K562 (cell line): ENCODE results near the gene TACR2. TPM values are rescaled to one million over a fixed set of nuclear protein-coding genes. Genes with fewer than 3 reads are reported as not detected.
A peak's percentile ranks its signal among the peaks of the same experiment; 100 is the strongest.

Source experiments
- ATAC-seq: fragments of 200-7000 bp; cut with Tn5 transposase; 3 replicates; pipeline ENCODE4 v1.9.1; 2020; ENCODE audit warnings: moderate library complexity
- BruUV-seq: library from RNA; stranded (reverse); fragments of 400-500 nt; replicated peaks from 2 replicates; lab custom pipeline; 2021; lab: Mats Ljungman, UMichigan
- CTCF ChIA-PET: fragments of 300-600 bp; formaldehyde crosslinking; extraction: SDS; loops from one replicate; lab custom pipeline; 2021; ENCODE audit warnings: low intra/inter-chr PET ratio; lab: Yijun Ruan, JAX
- POLR2A ChIA-PET: fragments of 300-600, 350-650 bp; sonication (Branson Sonifier 250); formaldehyde crosslinking; extraction: SDS; loops from one replicate; lab custom pipeline; 2021; ENCODE audit warnings: antibody characterized with exemption, inconsistent platforms; lab: Yijun Ruan, JAX
- DNase-seq, 4 experiments: peaks; one replicate each; pipeline versions ENCODE4 v3.0.0 to v3.0.0-alpha.2; 2011 to 2018; ENCODE audit warnings: low spot score in 3 of 4, mixed read lengths in 3 of 4; ENCODE audit errors: extremely low read depth in 1 of 4
- FAIRE-seq: peaks from 2 replicates; lab custom pipeline; 2011; peaks lifted over from hg19 to GRCh38; lab: Jason Lieb, UNC
- H2AFZ ChIP-seq: 2 replicates; pipeline ENCODE4 v1.6.0; 2011; ENCODE audit warnings: low read depth, low read length, control low read depth, inconsistent platforms
- H3K27ac ChIP-seq: fragments of 200-600 bp; 3 replicates; pipeline ENCODE4 v1.8.0; 2011; ENCODE audit warnings: low read depth, mild to moderate bottlenecking, control low read depth, inconsistent platforms, low read length, moderate library complexity, mixed read lengths; ENCODE audit errors: extremely low read depth
- H3K27me3 ChIP-seq, 2 experiments: fragments of 300-600 bp in 1 of 2; 2 replicates in 1 of 2; 3 replicates in 1 of 2; pipeline versions ENCODE4 v1.6.0 to v1.8.0; 2011; ENCODE audit warnings: inconsistent platforms in 2 of 2, low read length in 2 of 2, mild to moderate bottlenecking in 1 of 2, mixed read lengths in 1 of 2, moderate library complexity in 1 of 2; ENCODE audit not compliant: control insufficient read depth in 2 of 2, insufficient read depth in 2 of 2
- H3K36me3 ChIP-seq: fragments of 300-600 bp; 3 replicates; pipeline ENCODE4 v1.8.0; 2011; ENCODE audit warnings: mild to moderate bottlenecking, low read length, inconsistent platforms; ENCODE audit not compliant: control insufficient read depth, insufficient read depth
- H3K4me1 ChIP-seq, 2 experiments: fragments of 200-600 bp in 1 of 2; replicated peaks in 1 of 2; 2 replicates in 1 of 2; 3 replicates in 1 of 2; pipeline versions ENCODE4 v1.5.1 to v1.8.0; 2011; ENCODE audit warnings: inconsistent platforms in 2 of 2, low read length in 2 of 2, mild to moderate bottlenecking in 1 of 2, mixed read lengths in 1 of 2, moderate library complexity in 1 of 2; ENCODE audit not compliant: control insufficient read depth in 2 of 2, insufficient read depth in 2 of 2
- H3K4me2 ChIP-seq: 2 replicates; pipeline ENCODE4 v1.6.1; 2011; ENCODE audit warnings: low read length, control low read depth, inconsistent platforms, mixed read lengths; ENCODE audit not compliant: insufficient read depth
- H3K4me3 ChIP-seq: fragments of 200-600 bp; sonication (generic), shearing (Covaris generic); 2 replicates; pipeline ENCODE4 v1.5.1; 2016; ENCODE audit warnings: control low read depth, inconsistent platforms
- H3K79me2 ChIP-seq: fragments of 200-600 bp; 3 replicates; pipeline ENCODE4 v1.8.0; 2011; ENCODE audit warnings: low read length, inconsistent platforms; ENCODE audit not compliant: control insufficient read depth, insufficient read depth
- H3K9ac ChIP-seq, 2 experiments: 2 replicates each; pipeline versions ENCODE4 v1.6.0 to v1.6.1; 2011; ENCODE audit warnings: low read depth in 2 of 2, low read length in 2 of 2, control low read depth in 1 of 2, inconsistent platforms in 1 of 2, mild to moderate bottlenecking in 1 of 2, mixed read lengths in 1 of 2; ENCODE audit not compliant: insufficient read depth in 1 of 2
- H3K9me1 ChIP-seq: one replicate; pipeline ENCODE4 v1.6.0; 2011; ENCODE audit warnings: inconsistent platforms, mild to moderate bottlenecking, low read length, moderate library complexity; ENCODE audit not compliant: control insufficient read depth, insufficient read depth
- H3K9me3 ChIP-seq: replicated peaks from 2 replicates; pipeline ENCODE4 v1.5.1; 2011; ENCODE audit warnings: low read depth, low read length, inconsistent platforms; ENCODE audit not compliant: control insufficient read depth, insufficient read depth
- H4K20me1 ChIP-seq: replicated peaks from 2 replicates; pipeline ENCODE4 v1.6.1; 2011; ENCODE audit warnings: low read length, inconsistent platforms, mixed read lengths; ENCODE audit not compliant: control insufficient read depth, insufficient read depth
- ZNF740 ChIP-seq, 3 experiments: fragments of 200-800 bp in 1 of 3; sonication (Bioruptor generic) in 1 of 3; sonication (generic) in 1 of 3; formaldehyde crosslinking in 1 of 3; IDR thresholded peaks; 2 replicates each; pipeline versions ENCODE4 v1.6.1 to v1.8.0; 2016 to 2022; ENCODE audit warnings: mild to moderate bottlenecking in 2 of 3, missing compliant biosample characterization in 2 of 3, missing genetic modification characterization in 2 of 3, missing genetic modification reagents in 1 of 3
- WGBS: fragments of 100-300 bp; shearing (Covaris generic); methylation state at CpG from one replicate; pipeline ENCODE4 v1.1.6; 2016; ENCODE audit warnings: low coverage, mixed read lengths; ENCODE audit not compliant: insufficient coverage; ENCODE audit errors: missing lambda C conversion rate; 5-methylcytosine and 5-hydroxymethylcytosine counted together
- in situ Hi-C: fragments of 300-500 bp; cut with MboI; formaldehyde crosslinking; loops from 4 replicates; pipeline ENCODE4 v1.15.0; 2018; ENCODE audit warnings: inconsistent platforms, mixed read lengths
- intact Hi-C: fragments of 100-400 bp; cut with micrococcal nuclease; formaldehyde crosslinking; loops from 2 replicates; pipeline ENCODE4 v1.14.2; 2022
- polyA plus RNA-seq, 8 experiments: library from polyadenylated mRNA; depleted of rRNA in 4 of 8; stranded (reverse) in 5 of 8; unstranded in 3 of 8; fragments of >200 nt; fragmentation: Nextera tagmentation in 2 of 8; fragmentation: Illumina TruSeq in 1 of 8; extraction: Ambion mirVana in 2 of 8; extraction: Trizol in 1 of 8; gene quantifications; 2 replicates each; pipeline versions ENCODE4 v1.2.1 to v1.2.3, GENCODE V29; 2011 to 2014; ENCODE audit warnings: inconsistent platforms in 1 of 8, missing spikeins in 1 of 8
- total RNA-seq, 7 experiments: library from RNA; depleted of rRNA in 6 of 7; stranded (reverse); fragments of >200 nt in 6 of 7; fragmentation: Illumina TruSeq in 2 of 7; extraction: Trizol in 2 of 7; gene quantifications; 2 replicates each; pipeline versions ENCODE4 v1.2.1 to v1.2.3, GENCODE V29; 2011 to 2021; ENCODE audit warnings: low replicate concordance in 1 of 7
- TF ChIP-seq, protein P1 (sequence below): fragments of 450-650 bp; IDR thresholded peaks from 2 replicates; pipeline ENCODE4 v1.6.1; 2017; ENCODE audit warnings: antibody characterized with exemption, mild to moderate bottlenecking

Gene TACR2
- total and polyA plus RNA-seq, 9 of the 15 experiments (the other 6 are each of a cell fraction or from before 2014, with no cell fraction given), result not detected

DNA sequence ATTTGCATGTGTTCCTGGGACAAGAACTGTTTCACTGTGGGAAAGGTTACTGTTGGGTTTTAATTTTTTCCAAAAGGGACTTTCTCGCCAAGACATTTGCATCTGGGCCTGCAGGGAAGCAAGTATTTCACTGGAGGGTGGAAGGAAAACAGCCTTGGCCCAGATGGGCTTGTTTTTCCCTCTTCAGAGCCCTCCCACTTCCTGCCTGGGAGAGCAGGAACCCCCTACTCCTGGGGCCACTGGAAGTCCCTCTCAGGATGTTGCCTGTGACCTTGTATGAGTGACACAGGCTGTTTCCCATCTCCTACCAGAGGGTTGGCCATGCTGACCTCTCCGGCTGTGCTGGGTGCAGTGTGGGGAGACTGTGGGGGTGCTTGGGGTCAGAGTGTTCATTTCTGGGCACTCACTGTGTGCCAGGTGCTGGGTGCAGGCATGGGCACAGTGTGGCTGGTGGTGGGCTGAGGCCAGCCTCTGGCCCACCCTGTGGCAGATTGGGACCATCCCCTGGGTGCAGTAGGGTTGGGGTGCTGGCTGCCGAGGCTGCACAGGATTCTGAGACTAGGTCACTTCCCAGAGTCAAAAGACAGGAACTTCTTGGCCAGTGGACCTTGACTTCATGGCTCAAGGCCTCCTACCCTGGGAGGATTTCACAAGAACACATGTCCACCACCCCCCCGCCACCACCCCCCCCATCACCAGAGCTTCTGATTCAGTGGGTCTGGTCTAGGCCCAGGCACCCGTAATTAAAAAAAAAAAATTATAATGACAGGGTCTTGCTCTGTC lies 44.7 kb upstream of the TACR2 start:
- Histone ChIP-seq H3K4me1 (peaks cover 6 to 22% of the 10 kb centered on the region in 2 experiments), H3K9me3 (no peaks in the 10 kb centered on the region), H3K27ac (no peak overlapping the region), H2AFZ (no peak overlapping the region), H3K27me3 (peaks cover 0 to 8% of the 10 kb centered on the region in 2 experiments; a peak in 1 of 5 replicates), H3K79me2 (no peaks in the 10 kb centered on the region), H3K9ac (0 out of 4 replicates have a peak overlapping the region, but pooled peaks of 1 of the 2 experiments have one; percentile 17), H3K4me2 (no peak overlapping the region), H3K36me3 (no peaks in the 10 kb centered on the region), H3K4me3 (no peak overlapping the region), H3K9me1 (no peaks in the 10 kb centered on the region), H4K20me1 (no peaks in the 10 kb centered on the region)
- in situ Hi-C loops (no loop called here), intact Hi-C loops (no loop called here)
- POLR2A ChIA-PET, result interaction anchor here (0.6 to 1.8 kb wide), 3 partner anchors 9 to 41 kb away, joined by 3 to 6 read pairs (median 3); no protein-coding TSS in a partner anchor
- ATAC-seq, result no peak
- no peak for FAIRE-seq
- CTCF ChIA-PET, result interaction anchor here (0.5 kb wide), 1 partner anchor 197 kb away, joined by 3 read pairs; no protein-coding TSS in a partner anchor
- DNase-seq, result no peak
- WGBS, result 54% methylated on average over 5 of the region's 5 CpGs
- BruUV-seq, result no TSS peak
- TF ChIP-seq, protein P1, sequence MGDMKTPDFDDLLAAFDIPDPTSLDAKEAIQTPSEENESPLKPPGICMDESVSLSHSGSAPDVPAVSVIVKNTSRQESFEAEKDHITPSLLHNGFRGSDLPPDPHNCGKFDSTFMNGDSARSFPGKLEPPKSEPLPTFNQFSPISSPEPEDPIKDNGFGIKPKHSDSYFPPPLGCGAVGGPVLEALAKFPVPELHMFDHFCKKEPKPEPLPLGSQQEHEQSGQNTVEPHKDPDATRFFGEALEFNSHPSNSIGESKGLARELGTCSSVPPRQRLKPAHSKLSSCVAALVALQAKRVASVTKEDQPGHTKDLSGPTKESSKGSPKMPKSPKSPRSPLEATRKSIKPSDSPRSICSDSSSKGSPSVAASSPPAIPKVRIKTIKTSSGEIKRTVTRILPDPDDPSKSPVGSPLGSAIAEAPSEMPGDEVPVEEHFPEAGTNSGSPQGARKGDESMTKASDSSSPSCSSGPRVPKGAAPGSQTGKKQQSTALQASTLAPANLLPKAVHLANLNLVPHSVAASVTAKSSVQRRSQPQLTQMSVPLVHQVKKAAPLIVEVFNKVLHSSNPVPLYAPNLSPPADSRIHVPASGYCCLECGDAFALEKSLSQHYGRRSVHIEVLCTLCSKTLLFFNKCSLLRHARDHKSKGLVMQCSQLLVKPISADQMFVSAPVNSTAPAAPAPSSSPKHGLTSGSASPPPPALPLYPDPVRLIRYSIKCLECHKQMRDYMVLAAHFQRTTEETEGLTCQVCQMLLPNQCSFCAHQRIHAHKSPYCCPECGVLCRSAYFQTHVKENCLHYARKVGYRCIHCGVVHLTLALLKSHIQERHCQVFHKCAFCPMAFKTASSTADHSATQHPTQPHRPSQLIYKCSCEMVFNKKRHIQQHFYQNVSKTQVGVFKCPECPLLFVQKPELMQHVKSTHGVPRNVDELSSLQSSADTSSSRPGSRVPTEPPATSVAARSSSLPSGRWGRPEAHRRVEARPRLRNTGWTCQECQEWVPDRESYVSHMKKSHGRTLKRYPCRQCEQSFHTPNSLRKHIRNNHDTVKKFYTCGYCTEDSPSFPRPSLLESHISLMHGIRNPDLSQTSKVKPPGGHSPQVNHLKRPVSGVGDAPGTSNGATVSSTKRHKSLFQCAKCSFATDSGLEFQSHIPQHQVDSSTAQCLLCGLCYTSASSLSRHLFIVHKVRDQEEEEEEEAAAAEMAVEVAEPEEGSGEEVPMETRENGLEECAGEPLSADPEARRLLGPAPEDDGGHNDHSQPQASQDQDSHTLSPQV, result no peak
- TF ChIP-seq ZNF740 (CRISPR knock-in tag; IDR thresholded peaks at IDR 0.05) (no peak), ZNF740 (tag; IDR thresholded peaks at IDR 0.05) (0 out of 4 replicates have a peak, but pooled peaks of 1 of the 2 experiments have one; percentile 27)
